DMS 273 (cell line): ENCODE results near the gene PDE6B.
A peak's percentile ranks its signal among the peaks of the same experiment; 100 is the strongest.

Experiments used
- DNase-seq: peaks from one replicate; lab custom pipeline; 2025; ENCODE audit not compliant: unreplicated experiment; lab: John Stamatoyannopoulos, UW

PDE6B gene

GRCh38 chr4:622071-622995, 3.0 kb upstream of the PDE6B start:
- DNase-seq: no peak

DNA sequence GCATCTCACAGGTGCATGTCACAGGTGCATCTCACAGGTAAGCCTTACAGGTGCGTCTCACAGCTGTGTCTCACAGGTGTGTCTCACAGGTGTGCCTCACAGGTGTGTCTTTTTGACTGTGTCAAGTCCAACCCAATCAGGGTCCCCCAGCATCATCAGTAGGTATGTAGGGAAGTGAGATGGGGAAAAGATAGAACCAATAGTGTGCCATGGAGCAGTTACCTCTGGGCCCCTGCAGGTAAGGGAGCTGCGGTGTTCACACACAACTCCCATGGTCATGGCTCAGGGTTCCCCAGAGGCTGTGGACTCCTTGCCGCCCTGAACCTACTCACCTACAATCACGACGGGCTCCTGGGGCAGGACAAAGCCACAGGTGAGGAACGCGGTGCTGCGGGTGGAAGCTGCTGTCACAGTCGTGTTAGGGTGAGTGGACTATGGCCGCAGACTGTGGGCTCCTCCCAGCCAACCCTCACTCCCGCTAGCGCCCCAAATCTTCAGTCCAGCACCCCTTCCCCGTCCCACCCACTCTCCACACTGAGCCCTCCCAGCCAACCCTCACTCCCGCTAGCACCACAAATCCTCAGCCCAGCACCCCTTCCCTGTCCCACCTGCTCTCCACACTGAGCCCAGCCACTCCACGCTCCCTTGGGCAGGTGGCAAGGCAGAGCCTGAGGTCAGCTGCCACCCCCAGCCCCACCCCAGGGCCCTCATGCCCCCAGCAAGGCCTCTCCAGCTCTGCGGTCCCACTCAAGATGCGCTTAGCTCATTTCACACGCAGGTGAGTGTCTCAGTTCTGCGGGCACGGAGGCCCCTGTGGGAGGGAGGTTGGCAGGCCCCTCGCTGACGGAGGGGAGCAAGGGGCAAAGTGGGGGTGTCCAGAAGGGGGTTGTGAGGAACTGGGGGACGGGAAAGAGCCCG, 2.1 kb upstream of the PDE6B start:
- DNase-seq: no peak

GRCh38 chr4:623914-624566, 1.3 kb upstream of the PDE6B start:
- no peak for DNase-seq

GRCh38 chr4:625631-626161, 323 bp downstream of the PDE6B start:
- no peak for DNase-seq

GRCh38 chr4:626201-627091, 1.1 kb downstream of the PDE6B start:
- no peak for DNase-seq

GRCh38 chr4:627347-628125, 2.2 kb downstream of the PDE6B start:
- no peak for DNase-seq

DNA sequence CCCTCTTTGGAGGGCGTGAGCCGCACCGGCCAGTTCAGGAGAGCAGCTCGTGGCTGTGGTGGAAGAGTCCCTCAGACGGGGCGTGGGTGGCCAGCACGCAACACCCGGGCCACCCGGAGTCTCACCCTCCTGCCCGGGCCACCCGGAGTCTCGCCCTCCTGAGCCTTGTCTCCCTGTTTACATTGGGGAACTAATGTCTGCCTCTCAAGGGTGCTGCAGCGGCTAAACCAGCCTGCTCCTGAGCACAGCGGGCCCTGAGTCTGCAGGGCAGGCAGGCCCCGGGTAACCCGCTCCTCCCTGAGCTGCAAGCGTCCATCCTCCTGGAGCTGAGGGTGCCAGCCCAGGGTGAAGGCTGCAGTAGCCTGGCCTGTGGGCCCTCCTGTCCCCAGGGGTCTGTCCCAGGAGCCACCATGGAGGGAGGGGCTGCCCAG, 3.0 kb downstream of the PDE6B start:
- no peak for DNase-seq

DNA sequence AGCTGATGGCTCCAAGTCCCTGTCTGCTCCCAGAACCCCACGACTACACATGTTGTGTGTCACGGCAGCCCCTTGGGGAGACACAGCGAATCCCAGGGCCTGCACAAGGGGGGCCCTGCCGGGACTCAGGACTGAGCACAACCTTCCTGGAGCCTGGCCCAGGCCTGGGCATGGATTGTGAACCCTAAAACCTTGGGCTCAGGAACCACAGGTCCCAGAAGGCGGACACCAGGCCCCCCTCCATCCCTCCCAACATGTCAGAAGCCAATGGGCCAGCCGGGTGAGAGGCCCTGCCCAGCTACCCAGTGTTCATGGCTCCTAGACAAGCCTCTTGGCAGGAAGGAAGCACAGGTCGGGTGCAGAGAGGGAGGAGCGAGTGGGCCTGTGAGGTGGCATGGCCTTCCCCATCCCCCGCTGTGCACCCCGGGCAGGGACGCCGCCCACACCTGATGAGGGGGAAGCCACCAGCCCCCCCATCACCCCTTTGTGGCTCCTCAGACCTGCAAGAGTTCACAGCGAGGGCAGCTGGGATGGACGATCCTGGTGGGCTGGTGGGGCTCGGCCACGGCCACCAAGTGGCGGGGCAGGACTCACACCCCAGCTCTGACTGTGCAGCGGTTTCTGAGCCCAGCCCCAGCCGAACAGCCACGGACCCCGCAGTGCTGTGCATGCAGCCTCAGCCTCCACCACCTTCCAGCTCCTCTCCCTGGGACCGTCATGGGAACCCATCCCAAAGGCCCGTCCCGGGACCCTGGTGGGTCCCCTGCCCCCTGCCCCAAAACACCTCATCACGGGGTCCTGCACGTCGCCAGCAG, 3.7 kb downstream of the PDE6B start:
- DNase-seq: no peak

DNA sequence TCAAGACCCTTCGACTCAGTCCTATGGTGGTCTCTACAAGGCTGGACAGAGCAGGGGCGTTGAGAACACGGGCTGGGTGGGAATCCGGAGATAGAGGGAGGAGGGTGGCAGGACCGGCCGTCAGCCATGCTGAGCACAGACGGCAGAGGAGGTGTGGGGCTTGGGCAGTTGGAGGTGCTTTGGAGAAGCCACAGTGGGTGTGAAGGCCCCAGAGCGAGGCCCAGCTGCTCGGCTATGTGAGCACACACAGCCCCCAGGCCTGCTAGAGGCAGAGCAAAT, 4.2 kb downstream of the PDE6B start:
- DNase-seq: peak; percentile 36

DNA sequence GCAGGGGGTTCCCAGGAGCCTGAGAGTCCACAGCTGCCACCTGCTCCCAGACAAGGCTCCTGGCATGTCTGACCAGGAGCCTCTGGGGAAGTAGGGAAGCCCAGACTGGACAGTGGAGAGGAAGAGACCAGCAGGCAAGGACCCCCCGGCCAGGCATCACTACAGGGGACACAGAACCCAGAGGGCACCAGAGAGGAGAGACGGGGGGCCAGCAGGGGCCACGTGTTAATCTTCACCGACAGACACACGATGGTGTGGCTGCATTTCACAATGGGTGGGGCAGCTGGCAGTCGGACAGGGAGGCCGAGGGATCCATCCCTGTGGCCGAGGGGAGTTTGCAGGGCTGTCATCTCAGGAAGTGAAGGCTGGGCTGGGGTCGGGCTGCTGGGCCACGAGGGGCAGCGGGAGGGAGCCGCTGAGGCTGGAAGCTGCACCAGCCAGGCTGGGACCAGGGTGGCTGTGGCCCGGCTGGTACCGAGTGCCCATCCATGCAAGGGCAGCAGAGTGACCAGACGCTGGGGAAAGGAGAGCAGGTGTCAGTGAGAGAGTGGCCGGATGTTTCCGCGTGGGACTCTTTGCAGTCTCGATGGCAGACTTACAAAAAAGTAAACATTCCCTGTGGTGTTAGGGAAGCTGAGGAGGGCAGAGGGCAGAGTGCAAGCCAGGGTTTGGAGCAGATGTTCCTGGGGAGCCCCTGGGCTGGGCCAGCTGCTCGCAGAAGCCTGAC, 4.7 kb downstream of the PDE6B start:
- no peak for DNase-seq

GRCh38 chr4:630656-631055, 5.3 kb downstream of the PDE6B start:
- peak; percentile 68 for DNase-seq

- no peak for DNase-seq
These were observed 6.9 kb downstream of the PDE6B start for GRCh38 chr4:632196-632790.

GRCh38 chr4:632926-633325, 7.6 kb downstream of the PDE6B start:
- no peak for DNase-seq

GRCh38 chr4:633406-633805, 8.0 kb downstream of the PDE6B start:
- no peak for DNase-seq

- no peak for DNase-seq
These were observed 8.7 kb downstream of the PDE6B start for GRCh38 chr4:633976-634598.

DNA sequence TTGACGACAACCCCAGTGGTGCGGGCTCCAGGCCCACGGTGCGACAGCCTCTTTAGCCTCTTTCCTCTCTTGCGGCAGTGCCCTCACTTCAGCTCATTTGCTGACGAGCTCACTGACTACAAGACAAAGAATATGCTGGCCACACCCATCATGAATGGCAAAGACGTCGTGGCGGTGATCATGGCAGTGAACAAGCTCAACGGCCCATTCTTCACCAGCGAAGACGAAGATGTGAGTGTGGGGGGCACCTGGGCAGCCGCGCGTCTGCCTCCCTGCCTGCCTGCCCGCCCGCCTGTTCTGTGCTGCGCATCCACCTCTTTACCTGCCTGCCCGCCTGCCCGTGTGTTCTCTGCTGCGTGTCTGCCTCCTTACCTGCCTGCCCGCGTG, 9.2 kb downstream of the PDE6B start:
- DNase-seq: no peak
